Calu3 (cell line): ENCODE data around the gene SUGP1. TPM values are rescaled to one million over a fixed set of nuclear protein-coding genes. Genes with fewer than 3 reads are reported as not detected.
A peak's percentile ranks its signal among the peaks of the same experiment; 100 is the strongest.

ENCODE experiments used
- BruUV-seq: library from RNA; stranded (reverse); fragments of 400-500 nt; replicated peaks from 2 replicates; lab custom pipeline; 2021; lab: Mats Ljungman, UMichigan
- CTCF ChIA-PET: fragments of 300-600 bp; sonication (Branson Sonifier 250); formaldehyde crosslinking; loops from one replicate; lab custom pipeline; 2022; ENCODE audit warnings: antibody characterized with exemption; lab: Charles Lee
- DNase-seq: peaks from one replicate; pipeline ENCODE4 v3.0.0; 2022
- H3K27ac Mint-ChIP-seq: one replicate; pipeline ENCODE4 v1.8.0; 2022; ENCODE audit warnings: mixed read lengths; ENCODE audit not compliant: unreplicated experiment
- H3K27me3 Mint-ChIP-seq: one replicate; pipeline ENCODE4 v1.8.0; 2022; ENCODE audit warnings: mixed read lengths; ENCODE audit not compliant: unreplicated experiment
- H3K36me3 Mint-ChIP-seq: one replicate; pipeline ENCODE4 v1.8.0; 2022; ENCODE audit warnings: mild to moderate bottlenecking, moderate library complexity, mixed read lengths; ENCODE audit not compliant: insufficient read depth, unreplicated experiment
- H3K4me1 Mint-ChIP-seq: one replicate; pipeline ENCODE4 v1.8.0; 2022; ENCODE audit warnings: mild to moderate bottlenecking, low read depth, mixed read lengths; ENCODE audit not compliant: unreplicated experiment
- H3K4me3 Mint-ChIP-seq: one replicate; pipeline ENCODE4 v1.8.0; 2022; ENCODE audit warnings: mild to moderate bottlenecking, low read depth, moderate library complexity, mixed read lengths; ENCODE audit not compliant: unreplicated experiment
- H3K9me3 Mint-ChIP-seq: one replicate; pipeline ENCODE4 v1.8.0; 2022; ENCODE audit warnings: low read depth, mixed read lengths; ENCODE audit not compliant: unreplicated experiment
- CTCF ChIP-seq: fragments of 200-600 bp; IDR thresholded peaks from one replicate; pipeline ENCODE4 v1.8.0; 2022; ENCODE audit warnings: antibody characterized with exemption; ENCODE audit not compliant: unreplicated experiment
- intact Hi-C: fragments of 100-400 bp; cut with micrococcal nuclease; formaldehyde crosslinking; loops from one replicate; pipeline ENCODE4 v1.10.0; 2022; ENCODE audit not compliant: unreplicated experiment
- total RNA-seq: library from RNA; stranded (reverse); gene quantifications from 2 replicates; pipeline ENCODE4 v1.2.3, GENCODE V29; 2022

The SUGP1 gene
- total RNA-seq, 1 experiment from 2014 or later: 41.3 TPM

- no peaks in the 10 kb centered on the region for H3K4me1 Mint-ChIP-seq
- TF ChIP-seq CTCF: no peak
- H3K36me3 Mint-ChIP-seq: peaks cover 30% of the 10 kb centered on the region
- intact Hi-C loops: no loop called here
- CTCF ChIA-PET: no interaction called here
- H3K4me3 Mint-ChIP-seq: no peak overlapping the region
- H3K27ac Mint-ChIP-seq: no peak overlapping the region
- H3K9me3 Mint-ChIP-seq: no peaks in the 10 kb centered on the region
- no peak for DNase-seq
- no peaks in the 10 kb centered on the region for H3K27me3 Mint-ChIP-seq
- no TSS peak for BruUV-seq
Observed at GRCh38 chr19:19345232-19345631, 24.9 kb upstream of the SUGP1 start.

GRCh38 chr19:19343762-19344161, 23.5 kb upstream of the SUGP1 start:
- intact Hi-C loops: no loop called here
- DNase-seq: no peak
- peaks cover 28% of the 10 kb centered on the region for H3K36me3 Mint-ChIP-seq
- CTCF ChIA-PET: no interaction called here
- H3K9me3 Mint-ChIP-seq: no peaks in the 10 kb centered on the region
- no peak for TF ChIP-seq CTCF
- no peaks in the 10 kb centered on the region for H3K4me1 Mint-ChIP-seq
- H3K27me3 Mint-ChIP-seq: no peaks in the 10 kb centered on the region
- no TSS peak for BruUV-seq
- no peak overlapping the region for H3K4me3 Mint-ChIP-seq
- no peak overlapping the region for H3K27ac Mint-ChIP-seq

- CTCF ChIA-PET: no interaction called here
- Mint-ChIP-seq H3K4me3 (no peak overlapping the region), H3K27ac (no peak overlapping the region), H3K9me3 (no peaks in the 10 kb centered on the region), H3K27me3 (no peaks in the 10 kb centered on the region), H3K4me1 (no peaks in the 10 kb centered on the region), H3K36me3 (peaks cover 32% of the 10 kb centered on the region)
- no TSS peak for BruUV-seq
- no peak for TF ChIP-seq CTCF
- no peak for DNase-seq
- intact Hi-C loops: no loop called here
Observed at GRCh38 chr19:19343016-19343362, 22.7 kb upstream of the SUGP1 start.

- no peaks in the 10 kb centered on the region for H3K9me3 Mint-ChIP-seq
- peaks cover 32% of the 10 kb centered on the region for H3K36me3 Mint-ChIP-seq
- no peak overlapping the region for H3K4me3 Mint-ChIP-seq
- CTCF ChIA-PET: no interaction called here
- BruUV-seq: no TSS peak
- DNase-seq: peak; percentile 44
- H3K27me3 Mint-ChIP-seq: no peaks in the 10 kb centered on the region
- H3K4me1 Mint-ChIP-seq: no peaks in the 10 kb centered on the region
- no peak overlapping the region for H3K27ac Mint-ChIP-seq
- intact Hi-C loops: no loop called here
- peak; percentile 56 for TF ChIP-seq CTCF
Observed at GRCh38 chr19:19342086-19343015, 22.0 kb upstream of the SUGP1 start.
